OCI-LY3 (cell line): ENCODE data around the gene SNF8.

ENCODE experiments used
- CTCF ChIP-seq: fragments of 200-600, 300-600 bp; sonication (generic); IDR thresholded peaks from 2 replicates; pipeline ENCODE4 v1.5.1; 2014; ENCODE audit warnings: antibody characterized with exemption, low read length, low read depth
- EZH2phosphoT487 ChIP-seq: fragments of 200-600 bp; shearing (Covaris generic); IDR thresholded peaks from 2 replicates; pipeline ENCODE4 v1.6.1; 2018; ENCODE audit warnings: antibody characterized with exemption, mixed run types, low read depth

- TF ChIP-seq CTCF: no peak
- no peak for TF ChIP-seq EZH2phosphoT487
Observed at GRCh38 chr17:48981927-48982539, 37.4 kb upstream of the SNF8 start.
